HG03280 (cell line): ENCODE data around the gene OTUD3.

Source experiments
- ATAC-seq: cut with Tn5 transposase; IDR thresholded peaks from one replicate; pipeline ENCODE4 v1.9.1; 2021; ENCODE audit warnings: mild to moderate bottlenecking, moderate library complexity; ENCODE audit not compliant: unreplicated experiment

OTUD3 gene

DNA sequence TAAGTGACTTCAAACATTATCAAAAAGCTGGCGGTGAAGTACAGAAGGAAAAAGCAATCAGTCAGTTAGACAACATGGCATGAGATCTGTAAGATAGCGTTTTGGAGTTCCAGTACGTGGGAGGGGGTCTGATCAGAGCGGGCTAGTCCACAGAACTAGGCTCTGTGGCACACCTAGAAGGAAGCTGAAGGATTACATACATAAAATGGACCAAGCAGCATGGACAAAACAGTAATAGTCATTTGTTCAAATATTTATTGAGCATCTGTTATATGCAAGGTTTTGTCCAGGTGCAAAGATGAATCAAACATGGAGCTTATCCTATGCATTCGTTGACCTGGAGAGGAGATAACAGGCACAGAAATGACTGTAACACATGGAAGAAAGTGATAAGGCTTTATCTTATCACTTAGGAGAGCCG is 64.1 kb downstream of the OTUD3 start:
- no peak for ATAC-seq

- no peak for ATAC-seq
Observed at GRCh38 chr1:19946971-19947370, 64.8 kb downstream of the OTUD3 start.

- no peak for ATAC-seq
Observed at GRCh38 chr1:19949016-19949415, 66.8 kb downstream of the OTUD3 start.

DNA sequence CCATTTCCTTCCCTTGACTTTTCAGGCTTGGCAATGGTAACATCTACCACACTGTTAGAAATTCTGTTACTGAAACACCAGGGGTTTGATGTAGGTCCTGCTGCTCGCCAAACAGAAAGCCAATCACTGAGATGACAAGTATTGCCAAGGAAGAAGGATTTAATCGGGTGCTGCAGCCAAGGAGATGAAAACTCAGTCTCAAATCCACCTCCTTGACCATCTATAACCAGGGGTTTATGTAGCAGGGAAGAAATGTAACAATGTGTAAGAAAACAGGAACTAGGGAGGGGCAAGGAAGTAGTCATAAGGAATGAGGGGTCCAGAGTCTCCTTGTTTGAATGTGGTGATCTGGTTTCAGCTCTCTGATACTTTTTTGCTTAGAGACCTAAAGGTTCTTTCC is 71.9 kb downstream of the OTUD3 start:
- ATAC-seq: no peak

- ATAC-seq: no peak
Observed at GRCh38 chr1:19955534-19956170, 73.5 kb downstream of the OTUD3 start.

- ATAC-seq: no peak
Observed at GRCh38 chr1:19957779-19958178, 75.6 kb downstream of the OTUD3 start.

DNA sequence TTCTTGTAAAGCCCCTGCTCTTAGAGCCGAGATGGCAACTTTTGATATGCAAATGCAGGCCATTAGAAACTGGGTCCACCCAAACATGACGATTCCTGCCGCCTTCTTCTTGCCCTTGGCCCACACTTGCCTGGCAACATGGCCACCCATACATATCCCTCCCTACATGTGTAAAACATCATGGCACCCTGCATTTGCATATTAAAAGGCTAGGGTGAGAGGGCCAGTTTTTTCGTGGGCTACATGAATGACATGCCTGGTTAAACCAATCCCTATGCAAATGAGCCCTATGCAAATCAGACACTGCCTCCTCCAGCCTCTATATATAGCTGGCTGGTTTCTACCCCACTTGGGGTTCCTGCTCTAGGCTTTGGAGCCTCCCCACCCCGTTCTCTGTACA is 78.4 kb downstream of the OTUD3 start:
- ATAC-seq: no peak
